A673 (cell line): Measurements from ENCODE around the gene HERC2. TPM values are rescaled to one million over a fixed set of nuclear protein-coding genes. Genes with fewer than 3 reads are reported as not detected.

Experiments used
- BruUV-seq: library from RNA; stranded (reverse); fragments of 400-500 nt; replicated peaks from 2 replicates; lab custom pipeline; 2021; lab: Mats Ljungman, UMichigan
- CTCF ChIA-PET: fragments of 300-600 bp; sonication (Branson Sonifier 250); formaldehyde crosslinking; loops from one replicate; lab custom pipeline; 2022; ENCODE audit warnings: antibody characterized with exemption; lab: Charles Lee
- POLR2A ChIA-PET: fragments of 300-600 bp; sonication (Branson Sonifier 250); formaldehyde crosslinking; loops from one replicate; lab custom pipeline; 2022; ENCODE audit warnings: antibody characterized with exemption; ENCODE audit not compliant: low non-redundant PET; lab: Charles Lee
- DNase-seq: peaks from one replicate; pipeline ENCODE4 v3.0.0-alpha.2; 2015; ENCODE audit warnings: low spot score
- H3K27ac ChIP-seq: fragments of 200-600 bp; sonication (generic); 2 replicates; pipeline ENCODE4 v1.5.1; 2016; ENCODE audit warnings: mixed run types, low read depth, mild to moderate bottlenecking, mixed read lengths, antibody characterized with exemption, low read length; ENCODE audit not compliant: poor library complexity, severe bottlenecking
- H3K27me3 ChIP-seq: fragments of 200-600 bp; sonication (generic); replicated peaks from 2 replicates; pipeline ENCODE4 v1.6.1; 2017; ENCODE audit warnings: mixed run types, low read depth, mild to moderate bottlenecking, mixed read lengths, antibody characterized with exemption, low read length; ENCODE audit not compliant: insufficient read depth, poor library complexity
- H3K36me3 ChIP-seq: fragments of 200-600 bp; sonication (generic); 2 replicates; pipeline ENCODE4 v1.6.1; 2016; ENCODE audit warnings: mixed run types, mild to moderate bottlenecking, mixed read lengths, antibody characterized with exemption, low read length; ENCODE audit not compliant: insufficient read depth, poor library complexity, severe bottlenecking
- H3K4me1 ChIP-seq: fragments of 200-600 bp; sonication (generic); 2 replicates; pipeline ENCODE4 v1.6.1; 2017; ENCODE audit warnings: mixed run types, mild to moderate bottlenecking, mixed read lengths, antibody characterized with exemption, low read length; ENCODE audit not compliant: insufficient read depth, poor library complexity, severe bottlenecking
- H3K4me3 ChIP-seq: fragments of 200-600 bp; sonication (generic); 2 replicates; pipeline ENCODE4 v1.5.1; 2016; ENCODE audit warnings: low read depth, mixed run types, mild to moderate bottlenecking, mixed read lengths, low read length; ENCODE audit not compliant: poor library complexity, severe bottlenecking
- H3K9me3 ChIP-seq: fragments of 200-600 bp; sonication (generic); 2 replicates; pipeline ENCODE4 v1.6.1; 2016; ENCODE audit warnings: mixed run types, low read depth, mild to moderate bottlenecking, mixed read lengths, antibody characterized with exemption, low read length; ENCODE audit not compliant: poor library complexity, severe bottlenecking
- EZH2 ChIP-seq: fragments of 200-600 bp; sonication (generic); IDR thresholded peaks from 2 replicates; pipeline ENCODE4 v1.6.1; 2017; ENCODE audit warnings: borderline replicate concordance, low read depth, mild to moderate bottlenecking, mixed read lengths, antibody characterized with exemption, low read length; ENCODE audit not compliant: poor library complexity, severe bottlenecking
- intact Hi-C: fragments of 100-400 bp; cut with micrococcal nuclease; formaldehyde crosslinking; loops from one replicate; pipeline ENCODE4 v1.10.0; 2022; ENCODE audit not compliant: unreplicated experiment
- total RNA-seq: library from RNA; stranded (reverse); gene quantifications from 2 replicates; pipeline ENCODE4 v1.2.3, GENCODE V29; 2021
- TF ChIP-seq, protein P1 (sequence below): fragments of 300-800, 200-600 bp; sonication (generic); conservative IDR thresholded peaks from 2 replicates; pipeline ENCODE4 v1.5.1; 2017; ENCODE audit warnings: low read depth, mild to moderate bottlenecking, antibody characterized with exemption, low read length, moderate library complexity, mixed read lengths

The HERC2 gene
- total RNA-seq, 1 experiment from 2014 or later, result 86.1 TPM

DNA sequence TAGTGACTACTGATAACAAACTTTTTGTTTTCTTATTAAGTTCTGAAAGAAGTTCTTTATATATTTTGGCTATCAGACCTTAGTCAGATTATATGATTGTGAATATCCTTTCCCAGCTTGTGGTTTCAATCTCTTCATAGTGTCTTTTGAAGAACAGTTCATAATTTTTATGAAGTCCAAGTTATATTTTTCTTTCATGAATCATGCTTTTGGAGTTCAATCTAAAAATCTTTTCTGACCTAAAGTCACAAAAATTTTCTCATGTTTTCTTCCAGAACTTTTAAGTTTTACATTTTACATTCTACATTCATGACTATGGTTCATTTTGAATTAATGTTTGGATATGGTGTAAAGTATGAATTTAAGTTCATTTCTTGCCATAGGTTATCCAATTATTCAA is 188.7 kb downstream of the HERC2 start:
- no peak for DNase-seq
- H3K27me3 ChIP-seq, result no peaks in the 10 kb centered on the region
- intact Hi-C loops, result no loop called here
- CTCF ChIA-PET, result no interaction called here
- POLR2A ChIA-PET, result no interaction called here
- BruUV-seq, result no TSS peak
- TF ChIP-seq, protein P1, sequence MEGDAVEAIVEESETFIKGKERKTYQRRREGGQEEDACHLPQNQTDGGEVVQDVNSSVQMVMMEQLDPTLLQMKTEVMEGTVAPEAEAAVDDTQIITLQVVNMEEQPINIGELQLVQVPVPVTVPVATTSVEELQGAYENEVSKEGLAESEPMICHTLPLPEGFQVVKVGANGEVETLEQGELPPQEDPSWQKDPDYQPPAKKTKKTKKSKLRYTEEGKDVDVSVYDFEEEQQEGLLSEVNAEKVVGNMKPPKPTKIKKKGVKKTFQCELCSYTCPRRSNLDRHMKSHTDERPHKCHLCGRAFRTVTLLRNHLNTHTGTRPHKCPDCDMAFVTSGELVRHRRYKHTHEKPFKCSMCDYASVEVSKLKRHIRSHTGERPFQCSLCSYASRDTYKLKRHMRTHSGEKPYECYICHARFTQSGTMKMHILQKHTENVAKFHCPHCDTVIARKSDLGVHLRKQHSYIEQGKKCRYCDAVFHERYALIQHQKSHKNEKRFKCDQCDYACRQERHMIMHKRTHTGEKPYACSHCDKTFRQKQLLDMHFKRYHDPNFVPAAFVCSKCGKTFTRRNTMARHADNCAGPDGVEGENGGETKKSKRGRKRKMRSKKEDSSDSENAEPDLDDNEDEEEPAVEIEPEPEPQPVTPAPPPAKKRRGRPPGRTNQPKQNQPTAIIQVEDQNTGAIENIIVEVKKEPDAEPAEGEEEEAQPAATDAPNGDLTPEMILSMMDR, result no peak
- no peak for TF ChIP-seq EZH2
- H3K4me3 ChIP-seq, result no peak overlapping the region
- H3K9me3 ChIP-seq, result no peaks in the 10 kb centered on the region
- no peak overlapping the region for H3K27ac ChIP-seq
- peaks cover 13% of the 10 kb centered on the region for H3K36me3 ChIP-seq
- H3K4me1 ChIP-seq, result no peaks in the 10 kb centered on the region

DNA sequence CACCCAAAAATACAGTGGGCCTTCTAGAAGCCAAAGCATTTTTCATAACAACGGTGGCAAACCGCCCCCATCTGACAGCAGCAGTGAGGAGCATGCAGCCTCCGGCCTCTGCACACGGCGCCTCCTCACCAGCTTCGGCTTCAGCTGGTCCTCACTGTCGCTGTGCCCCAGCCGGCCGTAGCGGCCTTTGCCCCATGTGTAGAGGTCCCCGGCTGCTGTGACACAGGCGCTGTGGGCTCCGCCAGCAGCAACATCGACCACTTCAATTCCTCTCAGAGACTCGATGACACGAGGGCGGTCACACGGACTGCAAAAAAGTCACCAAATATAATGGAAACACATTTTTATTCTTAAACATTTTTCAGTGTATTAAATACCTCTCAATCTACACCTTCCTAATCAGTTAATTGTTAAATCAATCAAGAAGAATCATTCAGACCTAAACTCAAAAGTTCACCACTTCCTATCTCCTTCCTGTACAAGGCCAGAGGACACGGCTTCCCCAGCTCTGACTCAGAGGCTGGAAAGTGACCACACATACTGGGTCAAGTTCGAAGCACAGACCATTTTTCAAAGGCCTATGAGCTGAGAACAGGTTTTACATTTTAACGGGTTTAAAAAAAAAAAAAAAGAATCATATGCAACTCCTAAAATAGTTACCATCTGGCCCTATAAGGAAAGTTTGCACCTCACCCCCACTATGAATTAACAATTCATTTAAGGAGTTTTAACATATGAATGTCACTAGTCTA is 189.3 kb downstream of the HERC2 start:
- no peaks in the 10 kb centered on the region for H3K4me1 ChIP-seq
- no peak for TF ChIP-seq EZH2
- TF ChIP-seq, protein P1, result no peak
- no peak for DNase-seq
- BruUV-seq, result no TSS peak
- H3K27ac ChIP-seq, result no peak overlapping the region
- CTCF ChIA-PET, result no interaction called here
- intact Hi-C loops, result no loop called here
- no peaks in the 10 kb centered on the region for H3K9me3 ChIP-seq
- H3K4me3 ChIP-seq, result no peak overlapping the region
- POLR2A ChIA-PET, result no interaction called here
- no peaks in the 10 kb centered on the region for H3K27me3 ChIP-seq
- peaks cover 13% of the 10 kb centered on the region for H3K36me3 ChIP-seq

DNA sequence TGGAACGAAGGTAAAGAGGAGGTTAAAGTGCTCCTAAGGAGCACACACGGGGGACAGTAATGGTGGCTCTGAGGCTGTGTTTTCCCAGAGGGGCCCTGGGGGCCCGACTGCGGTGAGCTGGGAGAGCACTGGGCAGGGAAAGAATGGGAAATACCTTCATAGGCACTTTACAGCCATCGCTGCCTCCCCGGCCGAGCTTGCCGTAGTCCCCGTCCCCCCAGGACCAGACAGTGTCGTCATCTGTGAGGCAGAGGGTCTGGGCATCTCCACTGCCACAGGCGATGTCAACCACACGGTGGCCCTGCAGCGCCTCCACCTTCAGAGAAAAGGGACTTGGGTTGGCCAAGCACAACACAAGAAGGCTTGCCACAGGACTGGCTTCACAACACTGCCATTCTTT is 190.0 kb downstream of the HERC2 start:
- ChIA-PET CTCF (no interaction called here), POLR2A (no interaction called here)
- Histone ChIP-seq H3K27ac (no peak overlapping the region), H3K36me3 (peaks cover 13% of the 10 kb centered on the region), H3K4me3 (no peak overlapping the region), H3K4me1 (no peaks in the 10 kb centered on the region), H3K9me3 (no peaks in the 10 kb centered on the region), H3K27me3 (no peaks in the 10 kb centered on the region)
- TF ChIP-seq, protein P1, result no peak
- TF ChIP-seq EZH2, result no peak
- no peak for DNase-seq
- BruUV-seq, result no TSS peak
- intact Hi-C loops, result no loop called here
